Iris pigment epithelial cell (primary cell): ENCODE measurements around the gene ACTN3.
"Not testable (repeated sequence)": the region's sequence is repeated elsewhere in the genome, so short reads cannot be mapped to it uniquely, and the experiment has no call there.

Experiments
- DNase-seq: peaks from one replicate; pipeline ENCODE4 v3.0.0-alpha.2; 2011; ENCODE audit warnings: low read depth

Gene ACTN3

GRCh38 chr11:66566221-66566620 lies 19.5 kb downstream of the ACTN3 start:
- DNase-seq: no peak

- DNase-seq: no peak
Measured at GRCh38 chr11:66567787-66568123, 21.1 kb downstream of the ACTN3 start.

GRCh38 chr11:66568124-66568916 lies 21.6 kb downstream of the ACTN3 start, which contains the start of gene CTSF:
CTSF (minus strand) TSS chr11:66568606; CDS start chr11:66568486, 120 bp downstream.
- peak; percentile 71 for DNase-seq

GRCh38 chr11:66569076-66569475 lies 22.4 kb downstream of the ACTN3 start:
- DNase-seq: no peak

- DNase-seq: no peak
Measured at GRCh38 chr11:66570079-66570849, 23.6 kb downstream of the ACTN3 start.

GRCh38 chr11:66570850-66571180 lies 24.1 kb downstream of the ACTN3 start:
- no peak for DNase-seq

- peak; percentile 73 for DNase-seq
Measured at GRCh38 chr11:66579017-66579606, 32.4 kb downstream of the ACTN3 start.

- DNase-seq: peak; percentile 43
Measured at GRCh38 chr11:66580803-66581202, 34.1 kb downstream of the ACTN3 start.

GRCh38 chr11:66581261-66581660 lies 34.6 kb downstream of the ACTN3 start:
- no peak for DNase-seq

- not testable (repeated sequence) for DNase-seq
Measured at GRCh38 chr11:66582565-66583147, 36.0 kb downstream of the ACTN3 start.

- DNase-seq: not testable (repeated sequence)
Measured at GRCh38 chr11:66585447-66585846, 38.7 kb downstream of the ACTN3 start.

GRCh38 chr11:66586136-66586535 lies 39.4 kb downstream of the ACTN3 start:
- no peak for DNase-seq

- not testable (repeated sequence) for DNase-seq
Measured at GRCh38 chr11:66589315-66589714, 42.6 kb downstream of the ACTN3 start.

GRCh38 chr11:66589996-66590675 lies 43.4 kb downstream of the ACTN3 start:
- no peak for DNase-seq

- no peak for DNase-seq
Measured at GRCh38 chr11:66591175-66591574, 44.5 kb downstream of the ACTN3 start.

GRCh38 chr11:66592457-66593302 lies 46.0 kb downstream of the ACTN3 start, which contains the start of the genes CCDC87 and CCS:
CCDC87 (minus strand) TSS chr11:66593063; CDS start chr11:66593015, 48 bp downstream.
CCS (plus strand) TSS chr11:66593185; CDS start chr11:66593262, 77 bp downstream.
- DNase-seq: peak; percentile 92

- no peak for DNase-seq
Measured at GRCh38 chr11:66593303-66593635, 46.6 kb downstream of the ACTN3 start.

GRCh38 chr11:66593650-66594049 lies 46.9 kb downstream of the ACTN3 start:
- DNase-seq: no peak

GRCh38 chr11:66595245-66595904 lies 48.7 kb downstream of the ACTN3 start:
- DNase-seq: peak; percentile 52

- no peak for DNase-seq
Measured at GRCh38 chr11:66598993-66599392, 52.3 kb downstream of the ACTN3 start.
